Activated B cell treated with CpG ODN at 0.5 μM for 24 hours (primary cell): ENCODE data around the gene EFNA5. TPM values are rescaled to one million over a fixed set of nuclear protein-coding genes. Genes with fewer than 3 reads are reported as not detected.

Experiments
- ATAC-seq: fragments of 200-7000 bp; cut with Tn5 transposase; one replicate; pipeline ENCODE4 v1.10.0; 2021; ENCODE audit warnings: low read depth, mild to moderate bottlenecking, moderate library complexity
- CTCF ChIA-PET: fragments of 350-600 bp; sonication (Branson Sonifier 250); formaldehyde crosslinking; loops from one replicate; lab custom pipeline; 2021; ENCODE audit warnings: antibody characterized with exemption; lab: Charles Lee
- POLR2A ChIA-PET: fragments of 350-600 bp; sonication (Branson Sonifier 250); formaldehyde crosslinking; loops from one replicate; lab custom pipeline; 2021; ENCODE audit warnings: antibody characterized with exemption; lab: Charles Lee
- DNase-seq: peaks from one replicate; pipeline ENCODE4 v3.0.0; 2022
- H3K27ac Mint-ChIP-seq: one replicate; pipeline ENCODE4 v1.8.0; 2020; ENCODE audit warnings: mixed read lengths
- H3K27me3 Mint-ChIP-seq: one replicate; pipeline ENCODE4 v1.8.0; 2021; ENCODE audit warnings: mixed read lengths
- H3K36me3 Mint-ChIP-seq: one replicate; pipeline ENCODE4 v1.8.0; 2021; ENCODE audit warnings: low read depth, mixed read lengths
- H3K4me1 Mint-ChIP-seq: one replicate; pipeline ENCODE4 v1.8.0; 2021; ENCODE audit warnings: mixed read lengths
- H3K4me3 Mint-ChIP-seq: one replicate; pipeline ENCODE4 v1.8.0; 2020; ENCODE audit warnings: mild to moderate bottlenecking, mixed read lengths
- H3K9me3 Mint-ChIP-seq: one replicate; pipeline ENCODE4 v1.8.0; 2020; ENCODE audit warnings: mixed read lengths
- intact Hi-C: fragments of 100-400 bp; cut with micrococcal nuclease; formaldehyde crosslinking; loops from one replicate; pipeline ENCODE4 v1.15.1; 2024
- total RNA-seq: library from RNA; stranded (reverse); gene quantifications from 2 replicates; pipeline ENCODE4 v1.2.3, GENCODE V29; 2022
- TF ChIP-seq, protein P1 (sequence below): fragments of 200-600 bp; IDR thresholded peaks from one replicate; pipeline ENCODE4 v1.8.0; 2022; ENCODE audit warnings: antibody characterized with exemption, mild to moderate bottlenecking

Gene EFNA5
- total RNA-seq, 1 donor from 2014 or later = not detected

DNA sequence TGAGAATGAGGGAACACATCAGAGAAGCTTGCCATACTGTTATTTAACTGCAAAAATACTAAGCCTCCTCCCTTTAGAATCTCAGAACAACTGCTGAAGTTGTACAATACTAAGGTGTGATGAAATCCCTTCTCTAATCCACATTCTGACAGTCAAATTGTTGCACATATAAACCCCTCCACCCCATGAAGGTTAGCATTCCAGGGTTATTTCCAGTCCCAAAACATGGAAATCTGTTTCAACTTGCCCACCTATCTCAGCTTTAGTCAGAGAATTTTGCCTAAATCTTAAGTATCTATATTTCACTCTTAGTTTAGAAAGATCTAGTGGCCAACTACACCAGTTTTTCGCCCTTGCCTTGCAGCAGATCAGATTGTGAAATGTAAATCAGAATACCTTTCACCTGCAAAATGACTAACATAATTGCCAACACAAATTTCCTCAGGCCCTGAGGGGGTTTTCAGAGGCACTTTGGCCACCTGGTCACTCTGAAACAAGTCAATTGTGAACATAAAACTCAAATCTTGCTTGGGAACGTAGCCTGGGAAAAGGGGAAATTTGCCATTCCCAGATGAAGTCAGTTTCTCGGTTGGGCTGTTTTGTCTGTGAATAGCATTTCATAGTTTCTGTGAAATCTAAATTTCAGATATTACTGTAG is 93.9 kb downstream of the EFNA5 start:
- Mint-ChIP-seq H3K4me3 (no peak overlapping the region), H3K36me3 (no peaks in the 10 kb centered on the region)
- POLR2A ChIA-PET = no interaction called here

DNA sequence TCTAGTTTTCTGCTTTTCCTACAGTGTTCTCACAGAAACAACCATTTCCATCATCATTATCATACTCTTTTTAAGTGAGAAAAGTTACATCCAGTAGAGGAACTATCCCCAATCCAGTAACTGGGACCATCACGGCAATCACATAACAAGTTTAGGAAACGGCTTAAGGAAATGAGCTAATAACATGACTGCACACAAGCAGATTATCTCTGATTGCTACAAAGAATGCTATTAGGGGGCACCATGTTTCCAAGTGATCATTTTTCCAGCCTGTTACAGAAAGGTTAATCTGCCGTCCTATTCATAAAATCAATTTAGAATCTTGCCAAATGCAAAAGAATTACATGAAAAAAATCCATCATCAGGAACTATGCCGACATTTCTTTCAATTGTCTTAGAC is 94.6 kb downstream of the EFNA5 start:
- no peak for ATAC-seq
- Mint-ChIP-seq H3K9me3 (no peaks in the 10 kb centered on the region), H3K36me3 (no peaks in the 10 kb centered on the region), H3K27me3 (peaks cover 5% of the 10 kb centered on the region), H3K4me3 (no peak overlapping the region), H3K27ac (no peak overlapping the region), H3K4me1 (peaks cover 10% of the 10 kb centered on the region)
- intact Hi-C loops = loop anchor here (10.0 kb wide), 1 partner anchor 769 kb away; no protein-coding TSS in a partner anchor
- DNase-seq = no peak
- ChIA-PET CTCF (no interaction called here), POLR2A (no interaction called here)
- TF ChIP-seq, protein P1, sequence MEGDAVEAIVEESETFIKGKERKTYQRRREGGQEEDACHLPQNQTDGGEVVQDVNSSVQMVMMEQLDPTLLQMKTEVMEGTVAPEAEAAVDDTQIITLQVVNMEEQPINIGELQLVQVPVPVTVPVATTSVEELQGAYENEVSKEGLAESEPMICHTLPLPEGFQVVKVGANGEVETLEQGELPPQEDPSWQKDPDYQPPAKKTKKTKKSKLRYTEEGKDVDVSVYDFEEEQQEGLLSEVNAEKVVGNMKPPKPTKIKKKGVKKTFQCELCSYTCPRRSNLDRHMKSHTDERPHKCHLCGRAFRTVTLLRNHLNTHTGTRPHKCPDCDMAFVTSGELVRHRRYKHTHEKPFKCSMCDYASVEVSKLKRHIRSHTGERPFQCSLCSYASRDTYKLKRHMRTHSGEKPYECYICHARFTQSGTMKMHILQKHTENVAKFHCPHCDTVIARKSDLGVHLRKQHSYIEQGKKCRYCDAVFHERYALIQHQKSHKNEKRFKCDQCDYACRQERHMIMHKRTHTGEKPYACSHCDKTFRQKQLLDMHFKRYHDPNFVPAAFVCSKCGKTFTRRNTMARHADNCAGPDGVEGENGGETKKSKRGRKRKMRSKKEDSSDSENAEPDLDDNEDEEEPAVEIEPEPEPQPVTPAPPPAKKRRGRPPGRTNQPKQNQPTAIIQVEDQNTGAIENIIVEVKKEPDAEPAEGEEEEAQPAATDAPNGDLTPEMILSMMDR = no peak

More for the DNA sequence above, 93.9 kb downstream of the EFNA5 start:
- Mint-ChIP-seq H3K27ac (no peak overlapping the region), H3K27me3 (peaks cover 5% of the 10 kb centered on the region), H3K9me3 (no peaks in the 10 kb centered on the region), H3K4me1 (peaks cover 3% of the 10 kb centered on the region)
- DNase-seq = no peak
- CTCF ChIA-PET = no interaction called here
- TF ChIP-seq, protein P1 = no peak
- ATAC-seq = no peak
- intact Hi-C loops = loop anchor here (10.0 kb wide), 1 partner anchor 768 kb away; no protein-coding TSS in a partner anchor

DNA sequence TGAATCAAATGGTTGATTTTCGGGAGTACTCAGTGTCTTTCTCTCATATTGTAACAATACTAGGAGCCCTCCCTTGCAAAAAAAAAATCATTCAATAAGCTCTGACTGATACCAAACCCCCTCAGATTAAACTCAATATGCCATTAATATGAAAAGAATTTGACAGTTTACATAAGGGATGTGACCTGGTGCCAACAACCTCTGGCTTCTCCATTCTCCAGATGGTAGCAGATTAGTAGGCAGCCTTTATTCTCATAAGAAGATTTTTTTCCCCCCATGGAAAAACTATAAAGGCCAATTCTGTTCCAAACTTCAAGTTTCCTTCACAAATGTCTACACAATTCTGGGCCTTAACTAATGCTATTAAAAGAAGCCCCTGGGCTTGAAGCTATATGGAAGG is 96.5 kb downstream of the EFNA5 start:
- no peak for ATAC-seq
- Mint-ChIP-seq H3K9me3 (no peaks in the 10 kb centered on the region), H3K27ac (no peak overlapping the region), H3K4me1 (peaks cover 19% of the 10 kb centered on the region), H3K36me3 (no peaks in the 10 kb centered on the region), H3K27me3 (peaks cover 5% of the 10 kb centered on the region), H3K4me3 (no peak overlapping the region)
- TF ChIP-seq, protein P1 = no peak
- ChIA-PET CTCF (no interaction called here), POLR2A (no interaction called here)
- intact Hi-C loops = loop anchor here (10.0 kb wide), 1 partner anchor 771 kb away; no protein-coding TSS in a partner anchor
- DNase-seq = no peak

DNA sequence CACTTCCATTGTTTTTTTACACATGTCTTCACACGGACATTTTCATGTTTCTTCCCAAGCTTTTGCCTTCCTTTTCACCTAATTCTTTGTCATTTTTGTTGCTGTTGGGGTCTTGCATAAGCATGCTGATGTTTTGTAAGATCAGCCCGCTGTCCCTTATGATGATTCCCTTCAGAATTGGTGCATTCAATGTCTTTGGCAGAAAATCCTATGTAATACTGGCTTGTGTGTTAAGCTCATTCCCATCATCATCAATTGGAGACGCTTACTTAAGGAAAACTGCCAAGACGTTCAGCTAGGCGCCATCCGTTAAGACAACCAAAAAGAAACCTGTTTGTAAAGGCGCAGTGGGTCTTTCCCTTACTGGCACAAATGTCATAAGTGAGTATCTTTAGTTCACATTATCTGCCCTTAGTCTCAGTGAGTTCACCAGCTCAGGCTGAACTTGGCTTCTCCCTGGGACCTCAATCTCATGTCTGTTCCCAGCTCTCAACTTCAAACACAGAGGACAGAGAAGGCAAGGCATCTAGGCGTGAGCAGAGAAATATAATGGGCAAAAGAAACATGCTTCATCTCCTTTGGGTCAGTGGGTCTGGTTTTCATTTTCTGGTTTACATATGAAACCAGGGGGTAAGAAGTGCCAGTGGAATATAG is 97.9 kb downstream of the EFNA5 start:
- Mint-ChIP-seq H3K4me3 (no peak overlapping the region), H3K27me3 (peaks cover 5% of the 10 kb centered on the region), H3K36me3 (no peaks in the 10 kb centered on the region), H3K9me3 (no peaks in the 10 kb centered on the region), H3K27ac (no peak overlapping the region), H3K4me1 (peaks cover 19% of the 10 kb centered on the region)
- CTCF ChIA-PET = interaction anchor here (0.8 to 2.9 kb wide), 6 partner anchors 8 to 27 kb away, joined by 3 to 23 read pairs (median 5); no protein-coding TSS in a partner anchor
- TF ChIP-seq, protein P1 = no peak
- intact Hi-C loops = loop anchor here (10.0 kb wide), 1 partner anchor 772 kb away; no protein-coding TSS in a partner anchor
- POLR2A ChIA-PET = no interaction called here
- DNase-seq = no peak
- no peak for ATAC-seq
